ENCODE results near the gene FNDC5. TPM values are rescaled to one million over a fixed set of nuclear protein-coding genes. Genes with fewer than 3 reads are reported as not detected.

The FNDC5 gene
- polyA plus RNA-seq, 1 donor from 2014 or later: 21.6 TPM

DNA sequence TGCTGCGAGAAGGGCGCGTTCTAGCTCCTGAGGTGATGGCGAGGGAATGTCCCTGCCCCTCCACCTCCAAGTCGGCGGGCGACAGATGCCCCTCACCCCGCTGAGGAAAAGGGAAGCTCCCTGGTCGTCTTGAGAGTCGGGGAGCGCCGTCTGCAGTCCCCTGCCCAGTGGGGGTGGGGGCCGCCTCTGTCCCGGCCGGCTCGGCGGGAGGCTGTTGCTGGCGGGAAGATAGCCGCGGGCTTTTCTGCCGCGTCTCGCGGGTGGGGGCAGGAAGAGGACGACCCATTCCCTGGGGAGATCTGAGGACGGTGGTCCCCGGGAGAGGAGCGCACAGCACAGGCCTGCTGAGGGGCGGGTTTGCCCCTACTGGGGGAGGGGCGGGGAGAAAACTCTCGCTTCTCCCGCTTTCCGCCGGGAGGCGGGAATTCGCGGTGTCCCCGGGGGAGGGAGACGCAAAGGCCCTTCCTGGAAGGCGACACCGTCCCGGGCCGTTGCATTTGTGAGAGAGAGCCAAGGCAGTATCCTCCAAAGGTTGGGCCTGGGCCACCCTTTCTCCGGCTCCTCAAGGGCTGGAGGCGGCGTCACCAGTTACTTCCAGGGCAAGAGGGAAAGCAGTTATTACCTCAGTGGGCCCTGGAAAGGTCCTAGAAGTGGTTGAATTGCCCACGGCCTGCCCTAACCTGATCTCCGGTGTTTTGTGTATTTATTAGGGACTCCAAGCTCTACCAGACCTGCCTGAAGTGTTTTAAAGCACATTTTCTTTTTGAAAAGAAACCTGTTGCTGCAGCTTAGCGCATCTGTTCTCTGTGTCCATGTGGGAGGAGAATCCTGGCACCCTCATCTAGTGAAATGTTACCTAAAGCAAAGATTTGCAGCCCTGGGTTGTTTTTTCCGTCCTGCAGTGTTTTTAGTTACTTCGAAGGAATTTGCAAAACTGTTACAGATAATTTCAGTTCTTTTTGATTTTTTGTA lies 52.6 kb downstream of the FNDC5 start:
- peak overlapping the region; percentile 99 for H3K4me3 ChIP-seq (ENCODE audit: low read length)
- H3K9ac ChIP-seq (ENCODE audit: low read length): peak overlapping the region; percentile 95
- H3K79me2 ChIP-seq (replicated peaks; ENCODE audit: insufficient read depth, low read length): peaks cover 48% of the 10 kb centered on the region

DNA sequence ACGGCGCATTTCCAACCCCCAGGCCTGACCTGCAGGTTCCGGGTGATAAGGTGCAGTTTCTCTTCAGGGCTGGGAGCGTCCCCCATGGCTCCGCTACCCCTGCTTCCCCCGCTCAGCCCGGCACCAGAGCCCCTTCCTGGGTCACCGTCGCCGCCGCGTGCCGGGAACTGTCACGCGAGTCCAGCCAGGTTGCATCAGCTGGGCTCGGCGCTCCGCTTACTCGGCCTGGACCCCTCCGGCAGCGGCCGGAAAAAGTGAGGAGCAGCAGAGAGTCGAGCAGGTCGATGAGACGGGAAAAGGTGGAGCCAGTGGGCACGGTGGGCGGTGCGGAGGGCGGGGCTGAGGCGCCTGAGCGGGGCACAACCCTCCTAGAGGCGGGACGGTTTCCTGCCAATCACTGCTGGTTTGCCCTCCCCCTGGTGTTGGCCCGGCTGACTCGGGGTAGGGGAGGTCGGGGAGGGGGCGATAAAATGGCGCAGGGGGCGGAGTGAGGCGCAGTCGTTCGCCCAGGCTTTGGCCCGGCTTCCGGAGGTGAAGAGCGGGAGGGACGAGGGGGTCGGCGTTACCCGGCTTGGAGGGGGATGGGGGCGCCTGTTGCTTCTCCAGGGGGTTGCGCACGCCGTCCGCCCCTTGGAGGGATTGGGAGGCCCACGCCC lies 53.4 kb downstream of the FNDC5 start, which contains the start of the genes S100PBP and YARS1:
Gene S100PBP (plus strand): TSS at position 495 of the 656 bp plus-strand sequence. CDS start 8,447 bp downstream, outside the sequence.
Gene YARS1 (minus strand): TSS at position 200 of the 656 bp plus-strand sequence. CDS start 114 bp downstream, at position 86.
- H3F3A ChIP-seq (ENCODE audit: insufficient read depth, low read length, poor library complexity, severe bottlenecking): peaks cover 6% of the 10 kb centered on the region
- H3K4me2 ChIP-seq (ENCODE audit: low read length): peak within 1 kb of the TSS; percentile 98
- H3K9me2 ChIP-seq (ENCODE audit: insufficient read depth, low read length): no peaks in the 10 kb centered on the region
- H3K36me3 ChIP-seq (ENCODE audit: insufficient read depth, low read length): no peaks in the 10 kb centered on the region
- peaks cover 48% of the 10 kb centered on the region for H3K79me2 ChIP-seq (replicated peaks; ENCODE audit: insufficient read depth, low read length)
- no peaks in the 10 kb centered on the region for H3K27me3 ChIP-seq (ENCODE audit: insufficient read depth, low read depth, low read length)
- no peaks in the 10 kb centered on the region for H4K20me1 ChIP-seq (ENCODE audit: insufficient read depth)
- peak within 1 kb of the TSS; percentile 95 for H3K9ac ChIP-seq (ENCODE audit: low read length)
- no peaks in the 10 kb centered on the region for H3K9me3 ChIP-seq (ENCODE audit: low read length)
- H3K4me3 ChIP-seq (ENCODE audit: low read length): peak within 1 kb of the TSS; percentile 99
- peak within 1 kb of the TSS; percentile 94 for H3K27ac ChIP-seq (ENCODE audit: low read length)
- peak within 1 kb of the TSS; percentile 93 for H2AFZ ChIP-seq (ENCODE audit: low read depth, low read length)
- TF ChIP-seq MXI1 (conservative IDR thresholded peaks at IDR 0.05; ENCODE audit: poor library complexity, severe bottlenecking): peak; percentile 99
- TF ChIP-seq, protein P1, sequence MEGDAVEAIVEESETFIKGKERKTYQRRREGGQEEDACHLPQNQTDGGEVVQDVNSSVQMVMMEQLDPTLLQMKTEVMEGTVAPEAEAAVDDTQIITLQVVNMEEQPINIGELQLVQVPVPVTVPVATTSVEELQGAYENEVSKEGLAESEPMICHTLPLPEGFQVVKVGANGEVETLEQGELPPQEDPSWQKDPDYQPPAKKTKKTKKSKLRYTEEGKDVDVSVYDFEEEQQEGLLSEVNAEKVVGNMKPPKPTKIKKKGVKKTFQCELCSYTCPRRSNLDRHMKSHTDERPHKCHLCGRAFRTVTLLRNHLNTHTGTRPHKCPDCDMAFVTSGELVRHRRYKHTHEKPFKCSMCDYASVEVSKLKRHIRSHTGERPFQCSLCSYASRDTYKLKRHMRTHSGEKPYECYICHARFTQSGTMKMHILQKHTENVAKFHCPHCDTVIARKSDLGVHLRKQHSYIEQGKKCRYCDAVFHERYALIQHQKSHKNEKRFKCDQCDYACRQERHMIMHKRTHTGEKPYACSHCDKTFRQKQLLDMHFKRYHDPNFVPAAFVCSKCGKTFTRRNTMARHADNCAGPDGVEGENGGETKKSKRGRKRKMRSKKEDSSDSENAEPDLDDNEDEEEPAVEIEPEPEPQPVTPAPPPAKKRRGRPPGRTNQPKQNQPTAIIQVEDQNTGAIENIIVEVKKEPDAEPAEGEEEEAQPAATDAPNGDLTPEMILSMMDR (IDR thresholded peaks at IDR 0.05; ENCODE audit: poor library complexity, severe bottlenecking): no peak
- peak; percentile 60 for TF ChIP-seq SMC3 (conservative IDR thresholded peaks at IDR 0.05; ENCODE audit: poor library complexity)
- peak; percentile 75 for TF ChIP-seq POLR2AphosphoS5 (IDR thresholded peaks at IDR 0.05)
- peak; percentile 72 for TF ChIP-seq EP300 (conservative IDR thresholded peaks at IDR 0.05; ENCODE audit: poor library complexity, severe bottlenecking)
- TF ChIP-seq TAF1 (IDR thresholded peaks at IDR 0.05; ENCODE audit: low read depth): peak; percentile 94
- TF ChIP-seq EZH2 (IDR thresholded peaks at IDR 0.05; ENCODE audit: borderline replicate concordance, insufficient read depth, low read length, poor library complexity, severe bottlenecking): no peak
- TF ChIP-seq, protein P2, sequence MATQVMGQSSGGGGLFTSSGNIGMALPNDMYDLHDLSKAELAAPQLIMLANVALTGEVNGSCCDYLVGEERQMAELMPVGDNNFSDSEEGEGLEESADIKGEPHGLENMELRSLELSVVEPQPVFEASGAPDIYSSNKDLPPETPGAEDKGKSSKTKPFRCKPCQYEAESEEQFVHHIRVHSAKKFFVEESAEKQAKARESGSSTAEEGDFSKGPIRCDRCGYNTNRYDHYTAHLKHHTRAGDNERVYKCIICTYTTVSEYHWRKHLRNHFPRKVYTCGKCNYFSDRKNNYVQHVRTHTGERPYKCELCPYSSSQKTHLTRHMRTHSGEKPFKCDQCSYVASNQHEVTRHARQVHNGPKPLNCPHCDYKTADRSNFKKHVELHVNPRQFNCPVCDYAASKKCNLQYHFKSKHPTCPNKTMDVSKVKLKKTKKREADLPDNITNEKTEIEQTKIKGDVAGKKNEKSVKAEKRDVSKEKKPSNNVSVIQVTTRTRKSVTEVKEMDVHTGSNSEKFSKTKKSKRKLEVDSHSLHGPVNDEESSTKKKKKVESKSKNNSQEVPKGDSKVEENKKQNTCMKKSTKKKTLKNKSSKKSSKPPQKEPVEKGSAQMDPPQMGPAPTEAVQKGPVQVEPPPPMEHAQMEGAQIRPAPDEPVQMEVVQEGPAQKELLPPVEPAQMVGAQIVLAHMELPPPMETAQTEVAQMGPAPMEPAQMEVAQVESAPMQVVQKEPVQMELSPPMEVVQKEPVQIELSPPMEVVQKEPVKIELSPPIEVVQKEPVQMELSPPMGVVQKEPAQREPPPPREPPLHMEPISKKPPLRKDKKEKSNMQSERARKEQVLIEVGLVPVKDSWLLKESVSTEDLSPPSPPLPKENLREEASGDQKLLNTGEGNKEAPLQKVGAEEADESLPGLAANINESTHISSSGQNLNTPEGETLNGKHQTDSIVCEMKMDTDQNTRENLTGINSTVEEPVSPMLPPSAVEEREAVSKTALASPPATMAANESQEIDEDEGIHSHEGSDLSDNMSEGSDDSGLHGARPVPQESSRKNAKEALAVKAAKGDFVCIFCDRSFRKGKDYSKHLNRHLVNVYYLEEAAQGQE (IDR thresholded peaks at IDR 0.05; ENCODE audit: borderline replicate concordance): no peak

More for the DNA sequence above, 52.6 kb downstream of the FNDC5 start:
- Histone ChIP-seq H3F3A (ENCODE audit: insufficient read depth, low read length, poor library complexity, severe bottlenecking) (peaks cover 6% of the 10 kb centered on the region), H3K9me2 (ENCODE audit: insufficient read depth, low read length) (no peaks in the 10 kb centered on the region), H4K20me1 (ENCODE audit: insufficient read depth) (no peaks in the 10 kb centered on the region), H3K36me3 (ENCODE audit: insufficient read depth, low read length) (no peaks in the 10 kb centered on the region), H3K4me2 (ENCODE audit: low read length) (peak overlapping the region; percentile 98), H2AFZ (ENCODE audit: low read depth, low read length) (peak overlapping the region; percentile 93), H3K27me3 (ENCODE audit: insufficient read depth, low read depth, low read length) (no peaks in the 10 kb centered on the region), H3K9me3 (ENCODE audit: low read length) (no peaks in the 10 kb centered on the region), H3K27ac (ENCODE audit: low read length) (peak overlapping the region; percentile 94)
- no peak for TF ChIP-seq EP300 (conservative IDR thresholded peaks at IDR 0.05; ENCODE audit: poor library complexity, severe bottlenecking)
- TF ChIP-seq, protein P1 (IDR thresholded peaks at IDR 0.05; ENCODE audit: poor library complexity, severe bottlenecking): no peak
- no peak for TF ChIP-seq POLR2AphosphoS5 (IDR thresholded peaks at IDR 0.05)
- TF ChIP-seq, protein P2 (IDR thresholded peaks at IDR 0.05; ENCODE audit: borderline replicate concordance): no peak
- peak; percentile 49 for TF ChIP-seq TAF1 (IDR thresholded peaks at IDR 0.05; ENCODE audit: low read depth)
- TF ChIP-seq RAD21 (conservative IDR thresholded peaks at IDR 0.05): no peak

Data from neural cell (in vitro differentiated cells).